ENCODE measurements around the gene FLT3. TPM values are rescaled to one million over a fixed set of nuclear protein-coding genes. Genes with fewer than 3 reads are reported as not detected.

The FLT3 gene
- total RNA-seq, 1 experiment from 2014 or later = not detected

DNA sequence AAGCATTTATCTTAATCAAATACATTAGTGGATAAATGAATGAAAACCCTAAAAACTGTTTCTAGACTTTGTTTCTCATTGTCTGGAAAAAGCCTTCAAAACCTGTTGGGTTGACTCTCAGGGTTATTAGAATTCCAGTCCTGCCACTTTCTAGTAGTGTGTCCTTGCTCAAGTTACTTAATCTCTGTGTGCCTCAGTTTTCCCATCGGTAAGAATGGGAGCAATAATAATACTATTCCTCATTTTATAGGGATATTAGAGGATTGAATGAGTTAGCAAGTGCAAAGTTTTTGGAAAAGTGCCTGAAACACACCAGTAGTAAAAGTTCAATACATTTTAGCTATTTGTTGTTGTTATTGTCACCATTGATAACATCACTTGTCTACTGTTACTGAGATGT, 114.8 kb downstream of the FLT3 start:
- no peak for DNase-seq (ENCODE audit: low read depth, low spot score)
- in situ Hi-C loops (cut with HindIII; ENCODE audit: low pct_unique_long_range_greater_than_20kb, low sequenced_read_pairs) = no loop called here

DNA sequence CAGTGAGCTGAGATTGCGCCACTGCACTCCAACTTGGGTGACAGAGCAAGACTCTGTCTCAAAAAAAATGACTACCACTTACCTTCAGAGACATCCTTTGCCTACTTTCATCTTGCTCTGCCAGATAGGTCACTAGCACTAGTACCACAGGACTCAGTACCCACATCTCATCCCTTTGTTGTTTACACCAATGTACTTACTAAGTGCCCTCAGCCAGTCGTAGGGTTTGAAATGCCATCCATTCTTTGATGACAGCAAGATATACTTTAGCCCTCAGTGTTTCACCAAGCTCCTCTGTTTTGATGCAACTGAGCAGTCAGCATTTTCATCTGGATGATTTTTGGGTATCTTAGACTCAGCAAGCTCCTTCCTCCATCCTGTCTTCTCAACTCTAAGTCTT, 118.0 kb downstream of the FLT3 start:
- DNase-seq (ENCODE audit: low read depth, low spot score) = no peak
- in situ Hi-C loops (cut with HindIII; ENCODE audit: low pct_unique_long_range_greater_than_20kb, low sequenced_read_pairs) = no loop called here

DNA sequence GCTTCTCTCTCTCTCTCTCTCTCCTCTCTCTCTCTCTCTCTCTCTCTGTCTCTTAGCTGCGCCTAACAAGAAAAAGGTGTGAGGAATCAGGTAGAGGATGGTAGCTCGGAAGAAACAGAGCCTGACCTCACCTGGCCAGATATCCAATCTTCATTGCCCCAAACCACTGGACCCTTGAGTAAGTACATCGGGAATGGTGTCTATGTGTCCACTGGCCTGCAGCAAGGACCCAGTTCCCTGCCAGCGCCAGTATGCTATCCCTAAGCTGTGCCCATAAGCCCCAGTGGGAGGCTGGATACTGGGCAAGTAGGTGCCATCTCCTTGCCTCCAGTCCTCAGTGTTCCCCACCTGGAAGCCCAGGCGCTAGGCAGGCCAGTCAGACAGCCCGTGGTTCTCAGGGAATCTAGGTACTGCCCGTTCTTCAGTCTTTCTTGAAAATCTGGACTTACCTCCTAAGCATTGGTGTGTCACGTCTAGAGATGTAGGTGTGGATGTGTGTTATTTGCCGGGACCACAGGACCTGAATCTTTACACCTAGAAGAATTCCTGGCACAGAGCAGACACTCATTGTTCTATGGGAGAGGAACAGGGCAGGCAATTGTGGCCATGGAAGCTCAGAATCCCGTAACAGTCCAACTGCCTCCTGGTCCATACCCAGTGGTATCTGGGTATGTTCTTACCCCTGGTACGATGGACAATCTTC, 119.2 kb downstream of the FLT3 start:
- in situ Hi-C loops (cut with HindIII; ENCODE audit: low pct_unique_long_range_greater_than_20kb, low sequenced_read_pairs) = no loop called here
- DNase-seq (ENCODE audit: low read depth, low spot score) = no peak

DNA sequence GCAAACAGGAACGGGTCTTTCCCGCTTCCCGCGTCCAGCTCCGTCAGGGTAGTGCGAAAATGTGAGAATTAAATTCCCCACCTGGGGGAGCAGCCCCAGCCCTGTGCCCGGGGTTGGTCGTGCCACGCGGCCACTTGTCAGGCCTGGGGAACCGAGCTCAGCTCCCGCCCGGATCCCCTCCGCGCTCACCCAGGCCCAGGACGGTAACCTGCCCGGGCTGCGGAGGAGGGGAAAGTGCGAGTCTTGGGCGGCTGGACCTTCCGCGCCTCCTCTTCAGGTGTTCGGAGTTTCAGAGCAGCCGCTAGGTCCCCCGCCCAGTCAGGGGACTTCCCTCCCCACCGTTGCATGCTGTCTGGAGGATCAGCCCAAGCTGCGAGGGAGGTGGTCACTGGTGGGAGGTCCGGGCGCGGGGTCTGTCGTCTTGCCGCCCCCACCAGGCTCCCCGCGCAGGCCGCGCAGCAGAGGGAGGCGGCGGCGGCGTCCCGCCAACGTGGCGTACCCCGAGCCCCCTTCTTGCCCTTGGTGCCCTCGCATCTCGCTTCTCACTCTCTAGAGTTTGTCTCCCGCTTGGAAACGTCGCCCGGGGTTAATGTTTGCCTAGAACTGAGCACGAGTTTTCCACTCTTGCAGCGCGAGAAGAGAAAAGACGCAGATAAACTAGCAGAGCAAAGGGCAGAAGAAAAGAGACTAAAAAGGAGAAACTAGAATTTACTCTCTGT, 119.9 kb downstream of the FLT3 start:
- DNase-seq (ENCODE audit: low read depth, low spot score) = no peak
- in situ Hi-C loops (cut with HindIII; ENCODE audit: low pct_unique_long_range_greater_than_20kb, low sequenced_read_pairs) = no loop called here

DNA sequence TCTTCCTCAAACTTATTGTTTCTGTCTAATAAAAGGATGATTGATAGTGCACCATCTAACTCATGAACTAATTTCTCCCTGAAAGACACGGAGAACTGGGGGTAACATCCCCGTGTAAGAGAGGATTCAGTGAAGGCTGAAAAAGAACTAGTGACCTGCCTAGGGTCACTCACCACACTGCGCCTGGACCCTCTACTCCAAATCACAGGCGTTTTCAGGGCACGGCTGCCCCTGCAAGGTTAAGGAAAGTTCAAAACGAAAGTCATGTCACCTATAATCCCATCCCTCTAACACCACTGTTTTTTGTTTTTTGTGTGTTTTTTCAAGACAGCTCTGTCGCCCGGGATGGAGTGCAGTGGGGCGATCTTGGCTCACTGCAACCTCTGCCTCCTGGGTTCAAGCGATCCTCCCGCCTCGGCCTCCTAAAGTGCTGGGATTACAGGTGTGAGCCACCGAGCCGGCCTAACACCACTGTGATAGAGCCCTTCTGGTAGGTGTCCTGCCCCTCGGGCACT, 120.6 kb downstream of the FLT3 start:
- in situ Hi-C loops (cut with HindIII; ENCODE audit: low pct_unique_long_range_greater_than_20kb, low sequenced_read_pairs) = no loop called here
- DNase-seq (ENCODE audit: low read depth, low spot score) = no peak

DNA sequence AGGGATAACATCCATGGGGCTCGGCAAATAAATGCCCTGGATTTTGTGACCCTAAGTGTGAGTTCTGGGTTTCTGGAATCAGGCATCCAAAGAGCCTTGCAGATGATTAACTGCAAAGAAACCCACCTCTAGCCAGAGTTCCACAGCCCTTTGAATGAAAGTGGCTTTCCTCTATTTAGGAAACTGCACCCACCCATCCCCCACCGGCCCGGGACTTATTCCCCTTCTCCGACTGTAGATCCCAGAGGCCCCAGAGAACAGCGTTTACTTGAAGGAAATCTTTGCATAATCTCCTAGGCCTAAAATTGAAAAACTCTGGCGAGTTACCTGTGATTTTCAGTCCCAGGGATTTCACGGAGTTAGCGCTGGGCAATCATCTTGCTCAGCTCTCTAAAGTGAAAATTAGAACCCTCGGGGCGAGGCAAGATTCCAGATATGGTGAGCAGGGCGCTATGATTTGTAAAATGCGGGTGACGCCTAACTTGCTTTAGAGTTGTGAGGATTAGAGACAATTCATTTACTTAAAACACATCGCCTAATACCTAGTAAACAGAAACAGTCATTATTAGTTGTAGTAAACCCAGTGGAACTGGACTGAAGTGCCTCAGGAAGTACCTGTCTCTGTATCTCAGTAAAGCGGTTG, 121.3 kb downstream of the FLT3 start:
- DNase-seq (ENCODE audit: low read depth, low spot score) = no peak
- in situ Hi-C loops (cut with HindIII; ENCODE audit: low pct_unique_long_range_greater_than_20kb, low sequenced_read_pairs) = no loop called here

DNA sequence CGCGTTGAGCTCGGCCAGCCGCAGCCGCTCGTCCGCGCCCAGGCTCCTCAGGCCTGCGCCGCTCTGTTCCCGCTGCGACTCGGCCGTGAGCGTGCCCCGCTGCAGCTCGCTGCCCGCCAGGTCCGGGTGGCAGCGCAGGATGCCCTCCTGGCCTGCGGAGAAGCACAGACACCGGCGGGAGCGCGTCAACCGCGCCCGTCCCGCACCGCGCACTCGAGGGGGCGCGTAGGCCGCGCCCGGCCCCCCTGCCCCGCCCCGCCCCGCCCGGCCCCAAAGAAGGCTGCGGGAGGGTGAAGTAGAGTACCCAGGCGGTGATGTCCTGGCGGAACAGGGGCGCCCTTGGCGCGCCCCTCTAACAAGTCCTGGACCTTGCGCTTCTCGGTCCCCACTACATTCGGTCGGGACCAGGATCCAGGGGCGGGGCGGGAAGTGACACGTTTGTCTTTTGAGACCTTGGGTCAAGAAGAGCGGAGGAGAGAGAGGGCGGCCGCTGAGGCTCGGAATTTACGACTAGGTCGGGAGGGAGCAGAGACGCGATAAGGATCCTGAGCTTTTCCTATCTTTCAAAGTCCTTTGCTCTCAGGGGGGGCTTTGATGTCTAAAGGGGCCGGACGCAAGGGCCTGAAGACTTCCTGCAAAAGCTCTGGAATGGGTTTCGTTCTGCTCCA, 121.9 kb downstream of the FLT3 start:
- DNase-seq (ENCODE audit: low read depth, low spot score) = no peak
- in situ Hi-C loops (cut with HindIII; ENCODE audit: low pct_unique_long_range_greater_than_20kb, low sequenced_read_pairs) = no loop called here

DNA sequence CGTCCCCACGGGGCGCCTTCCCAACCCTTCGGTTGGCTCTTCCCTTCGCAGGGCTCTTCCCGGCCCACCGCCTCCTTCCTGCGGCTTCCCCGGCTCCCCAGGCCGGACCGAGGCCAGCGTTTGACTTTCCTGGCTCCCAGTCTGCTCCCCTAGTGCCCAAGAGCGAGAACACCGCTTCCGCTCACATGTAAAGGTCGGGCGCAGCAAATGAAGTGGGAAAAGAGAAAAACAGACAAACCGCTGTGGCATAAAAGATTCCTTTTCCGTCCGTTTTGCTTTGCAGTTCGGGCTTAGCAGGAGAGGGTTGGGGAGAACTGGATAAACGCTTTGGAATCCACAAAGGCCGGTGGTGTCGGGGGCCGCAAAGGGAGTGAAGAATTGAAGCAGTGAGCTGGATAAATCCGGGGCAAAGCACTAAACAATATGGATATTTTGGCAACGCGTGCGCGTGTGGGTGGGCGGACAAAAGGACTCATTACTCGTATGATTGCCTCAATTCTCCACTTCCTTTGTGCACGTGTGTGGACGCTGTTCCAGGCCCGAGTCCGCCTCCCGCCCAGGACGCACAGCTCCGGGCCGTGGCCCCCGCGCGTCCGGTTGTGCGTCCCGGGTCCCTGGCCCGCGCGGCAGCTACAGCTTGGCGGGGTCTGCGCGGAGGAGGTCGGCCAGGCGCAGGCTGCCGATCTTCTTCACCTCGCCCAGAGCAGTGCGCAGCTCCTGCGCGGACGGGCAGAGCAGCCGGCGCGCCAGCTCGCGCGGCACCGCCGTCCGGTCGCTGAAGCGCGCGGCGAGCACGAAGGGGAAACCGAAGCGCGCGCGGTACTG, 122.7 kb downstream of the FLT3 start:
- in situ Hi-C loops (cut with HindIII; ENCODE audit: low pct_unique_long_range_greater_than_20kb, low sequenced_read_pairs) = no loop called here

DNA sequence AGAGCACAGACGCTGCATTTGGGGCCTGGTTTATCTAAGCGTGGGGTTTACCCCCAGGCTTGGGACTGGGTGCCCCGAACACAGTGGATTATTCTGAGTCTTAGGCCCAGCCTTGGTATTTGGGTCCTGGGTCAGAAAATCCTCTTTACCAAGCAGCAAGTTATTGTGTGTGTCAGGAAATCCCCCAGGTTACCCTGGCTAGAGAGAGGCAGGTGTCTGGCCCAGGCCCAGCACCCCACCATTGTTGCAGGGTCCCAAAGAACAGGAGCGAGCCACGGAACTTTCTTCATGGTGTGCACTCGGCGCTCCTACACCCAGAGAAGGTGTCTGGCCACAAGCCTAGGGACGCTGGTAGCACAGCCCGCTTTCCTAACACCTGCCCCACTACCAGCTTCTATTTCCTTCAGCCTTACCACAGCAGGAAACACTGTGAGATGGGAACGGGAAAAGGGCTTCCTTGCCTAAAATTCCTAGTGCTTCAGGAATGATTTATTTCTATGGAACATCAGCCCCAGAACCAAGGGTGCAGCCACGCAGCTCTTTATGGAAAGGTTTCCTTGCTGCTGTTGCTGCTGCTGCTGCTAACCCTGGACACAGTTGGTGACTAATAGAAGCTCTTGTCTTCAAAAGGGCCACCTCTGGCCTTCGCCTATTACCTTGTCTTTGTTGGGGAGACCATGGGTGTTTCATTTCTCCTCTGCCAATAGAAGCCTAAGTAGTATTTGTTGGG, 123.8 kb downstream of the FLT3 start:
- in situ Hi-C loops (cut with HindIII; ENCODE audit: low pct_unique_long_range_greater_than_20kb, low sequenced_read_pairs) = no loop called here

More for the DNA sequence above, 122.7 kb downstream of the FLT3 start:
- DNase-seq (ENCODE audit: low read depth, low spot score) = no peak

DNA sequence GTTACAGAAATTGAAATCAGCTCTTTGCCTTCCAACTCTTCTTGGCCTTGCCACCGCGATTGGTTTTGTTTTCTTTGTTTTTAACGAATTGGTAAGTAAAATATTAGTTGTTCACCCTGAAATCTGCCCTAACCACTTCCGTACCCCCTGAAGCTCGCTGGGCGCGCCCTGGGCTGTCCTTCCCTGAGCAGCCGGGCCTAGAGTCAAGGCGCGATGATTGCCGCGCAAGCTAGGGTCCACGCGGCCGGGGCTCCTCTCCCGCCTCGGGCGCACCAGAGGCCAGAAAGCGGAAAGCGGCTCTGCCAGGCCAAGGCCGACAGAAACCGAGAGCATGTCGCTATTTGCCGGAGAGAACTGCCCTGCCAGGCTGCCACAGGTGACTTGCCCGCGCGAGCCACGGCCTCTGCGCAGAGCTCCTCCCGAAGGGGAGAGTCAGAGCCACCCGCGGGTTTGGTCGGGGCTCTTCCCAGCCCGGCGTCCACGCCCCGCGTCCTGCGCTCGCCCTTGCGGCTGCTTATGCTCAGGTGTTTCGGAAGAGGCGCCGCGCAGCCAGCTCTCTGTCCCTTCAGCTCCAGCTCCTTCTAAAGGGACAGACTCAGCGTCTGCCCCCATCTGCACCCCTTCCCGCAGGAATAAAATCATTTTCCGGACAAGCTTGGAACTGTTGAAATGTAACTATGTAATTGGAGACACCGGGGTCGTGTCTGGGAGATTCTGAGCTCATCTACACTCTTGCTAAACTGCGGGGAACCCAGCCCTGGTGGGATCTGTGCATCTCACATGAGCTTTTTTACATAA, 124.6 kb downstream of the FLT3 start:
- no peak for DNase-seq (ENCODE audit: low read depth, low spot score)
- in situ Hi-C loops (cut with HindIII; ENCODE audit: low pct_unique_long_range_greater_than_20kb, low sequenced_read_pairs) = no loop called here

More for the DNA sequence above, 123.8 kb downstream of the FLT3 start:
- DNase-seq (ENCODE audit: low read depth, low spot score) = no peak

DNA sequence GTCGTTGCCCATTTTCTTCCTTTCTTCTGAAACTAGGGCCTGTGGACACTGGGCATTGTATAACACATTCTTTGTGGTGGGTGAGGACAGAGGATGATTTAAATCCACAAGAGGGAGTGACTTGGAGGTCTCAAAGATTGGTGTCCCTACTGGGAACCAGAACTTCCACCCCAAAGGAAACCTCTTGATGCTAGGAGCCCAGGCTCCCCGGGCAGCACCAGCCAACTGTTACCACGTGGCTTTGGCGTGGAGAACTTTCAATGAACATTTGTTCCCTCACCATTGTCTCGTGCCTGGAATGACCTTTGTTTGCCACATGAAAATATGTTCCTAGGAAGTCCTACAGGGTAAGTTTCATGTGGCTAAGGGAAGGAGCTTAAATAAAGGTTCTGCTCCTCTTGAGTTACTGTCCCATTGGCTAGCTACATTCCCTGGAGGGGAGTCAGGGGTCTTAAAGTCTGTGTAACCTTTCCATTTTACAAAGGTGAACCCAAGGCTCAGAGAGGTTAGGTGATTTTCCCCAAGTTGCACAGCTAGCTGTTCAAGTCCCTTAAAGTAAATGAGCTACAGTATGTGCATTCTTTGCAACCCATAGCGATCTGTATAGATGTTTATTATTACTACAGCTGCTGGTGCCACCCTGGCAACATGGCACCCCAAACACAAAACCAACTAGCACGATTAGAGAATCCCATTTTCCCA, 126.3 kb downstream of the FLT3 start:
- in situ Hi-C loops (cut with HindIII; ENCODE audit: low pct_unique_long_range_greater_than_20kb, low sequenced_read_pairs) = loop anchor here (25.0 kb wide), 1 partner anchor 112 kb away; no protein-coding TSS in a partner anchor
- DNase-seq (ENCODE audit: low read depth, low spot score) = peak; percentile 88

DNA sequence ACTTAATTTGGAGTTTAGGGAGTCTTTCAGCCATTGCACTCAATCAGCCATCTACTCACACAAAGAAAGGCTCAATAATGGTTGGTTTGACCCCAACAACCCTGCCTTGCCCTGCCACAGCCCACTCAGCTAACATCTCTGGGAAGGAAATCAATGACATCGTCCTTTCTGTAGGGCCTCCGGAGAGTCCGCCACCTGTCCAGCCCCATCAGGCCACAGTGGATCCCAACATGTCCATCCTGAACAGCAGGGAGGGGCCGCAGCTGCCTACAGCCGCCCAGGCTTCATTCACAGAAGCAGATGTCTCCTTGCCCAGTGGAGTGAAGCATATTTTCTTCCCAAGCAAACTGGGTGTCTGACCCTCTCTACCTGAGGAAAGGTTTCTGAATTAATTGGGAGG, 127.1 kb downstream of the FLT3 start:
- in situ Hi-C loops (cut with HindIII; ENCODE audit: low pct_unique_long_range_greater_than_20kb, low sequenced_read_pairs) = loop anchor here (25.0 kb wide), 1 partner anchor 111 kb away; no protein-coding TSS in a partner anchor
- DNase-seq (ENCODE audit: low read depth, low spot score) = no peak

DNA sequence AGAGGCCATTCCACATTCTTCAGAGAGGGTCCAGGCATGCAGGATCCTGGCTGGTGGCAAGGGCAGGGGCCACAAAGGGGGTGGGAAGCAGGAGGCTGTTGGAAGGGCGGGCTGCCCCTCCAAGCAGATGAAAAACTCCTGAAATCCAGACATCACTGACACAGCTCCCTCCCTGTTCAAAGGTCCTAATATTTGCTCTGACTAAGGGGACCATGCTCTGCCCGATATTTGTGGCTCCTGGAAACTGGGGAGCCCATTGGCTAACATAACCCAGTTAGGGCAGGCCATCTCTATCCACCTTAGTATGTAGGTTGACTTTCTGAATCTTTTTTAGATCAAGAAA, 127.9 kb downstream of the FLT3 start:
- DNase-seq (ENCODE audit: low read depth, low spot score) = no peak
- in situ Hi-C loops (cut with HindIII; ENCODE audit: low pct_unique_long_range_greater_than_20kb, low sequenced_read_pairs) = loop anchor here (25.0 kb wide), 1 partner anchor 110 kb away; no protein-coding TSS in a partner anchor

DNA sequence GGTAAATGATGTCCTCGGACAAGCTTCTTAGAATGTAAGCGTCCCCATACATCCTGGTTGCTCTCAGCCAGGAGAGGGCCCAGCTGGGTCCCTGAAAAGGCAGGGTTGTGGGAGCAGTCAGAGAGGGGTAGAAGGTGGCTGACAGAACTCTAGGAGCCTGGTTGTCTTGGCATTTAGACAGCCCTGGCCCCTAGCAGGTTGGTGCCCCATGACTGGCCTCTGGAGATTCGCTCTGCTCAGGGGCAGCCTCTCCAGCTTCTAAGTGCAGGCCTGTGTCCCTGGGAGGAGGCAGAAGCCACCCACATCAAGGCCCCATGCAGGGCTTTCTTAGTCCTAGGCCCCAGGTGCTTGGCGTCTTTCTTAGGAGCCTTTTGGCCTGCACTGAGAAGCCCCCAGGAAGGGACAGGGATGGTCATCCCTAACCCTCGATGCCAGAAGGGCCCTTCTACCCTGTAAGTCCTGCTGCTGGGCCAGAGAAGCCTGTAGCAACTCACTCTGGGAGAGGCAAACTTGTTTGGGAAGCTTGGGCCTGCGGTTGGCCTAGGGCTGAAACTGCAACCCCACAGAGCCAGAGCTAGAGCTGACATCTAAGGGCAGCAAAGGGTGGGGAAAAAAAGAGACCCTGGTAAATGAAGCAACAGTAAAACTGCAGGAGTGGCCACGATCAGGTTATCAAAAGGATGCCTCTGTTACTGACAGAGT, 128.4 kb downstream of the FLT3 start:
- no peak for DNase-seq (ENCODE audit: low read depth, low spot score)
- in situ Hi-C loops (cut with HindIII; ENCODE audit: low pct_unique_long_range_greater_than_20kb, low sequenced_read_pairs) = loop anchor here (25.0 kb wide), 1 partner anchor 110 kb away; no protein-coding TSS in a partner anchor

DNA sequence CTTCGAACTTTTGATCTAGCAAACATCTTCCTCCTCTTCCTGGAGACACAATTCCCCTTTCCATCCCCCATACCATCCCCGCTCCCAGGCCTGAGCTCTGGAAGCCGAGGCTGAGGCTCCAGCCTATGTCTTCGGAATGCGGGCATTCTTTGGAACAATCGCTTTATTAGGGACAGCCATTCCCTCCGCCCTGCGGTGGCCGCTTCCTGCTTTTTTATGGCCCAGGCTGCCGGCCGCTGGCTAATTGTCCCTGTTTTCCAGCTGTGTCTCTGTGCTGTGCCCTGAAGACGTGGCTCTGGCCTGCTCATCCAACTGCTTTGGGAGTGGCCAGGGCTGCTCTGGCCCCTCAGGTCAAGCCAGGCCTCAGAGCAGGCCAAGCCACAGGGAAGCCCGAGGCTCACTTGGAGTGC, 129.1 kb downstream of the FLT3 start:
- no peak for DNase-seq (ENCODE audit: low read depth, low spot score)
- in situ Hi-C loops (cut with HindIII; ENCODE audit: low pct_unique_long_range_greater_than_20kb, low sequenced_read_pairs) = loop anchor here (25.0 kb wide), 1 partner anchor 109 kb away; no protein-coding TSS in a partner anchor

Data from SK-MEL-5 (cell line).